CD4-positive, alpha-beta T cell (primary cell): Measurements from ENCODE around the gene SIRT3. TPM values are rescaled to one million over a fixed set of nuclear protein-coding genes. Genes with fewer than 3 reads are reported as not detected.

Experiments
- ATAC-seq: fragments of 200-7000 bp; cut with Tn5 transposase; one replicate; pipeline ENCODE4 v1.10.0; 2022; ENCODE audit warnings: mild to moderate bottlenecking; ENCODE audit not compliant: poor library complexity
- CTCF ChIA-PET: fragments of 350-600 bp; sonication (Branson Sonifier 250); formaldehyde crosslinking; loops from one replicate; lab custom pipeline; 2021; ENCODE audit warnings: antibody characterized with exemption, inconsistent platforms; lab: Charles Lee
- POLR2A ChIA-PET: fragments of 350-600 bp; sonication (Branson Sonifier 250); formaldehyde crosslinking; loops from one replicate; lab custom pipeline; 2021; ENCODE audit warnings: antibody characterized with exemption, inconsistent platforms; lab: Charles Lee
- DNase-seq, 14 experiments: peaks; one replicate each; pipeline ENCODE4 v3.0.0-alpha.2; 2013 to 2020; ENCODE audit warnings: mixed read lengths in 2 of 14
- H3K27ac ChIP-seq, 2 donors: one replicate each; pipeline versions ENCODE4 v1.5.1 to v1.7.0; 2013; ENCODE audit warnings: low read length in 2 of 2, low read depth in 1 of 2, mild to moderate bottlenecking in 1 of 2
- H3K27me3 ChIP-seq, 2 experiments: 1 replicate in 1 of 2; 2 replicates in 1 of 2; pipeline versions ENCODE4 v1.6.1 to v1.7.0; 2013; ENCODE audit warnings: low read length in 2 of 2, control low read depth in 1 of 2, mild to moderate bottlenecking in 1 of 2, moderate library complexity in 1 of 2; ENCODE audit not compliant: insufficient read depth in 2 of 2, control insufficient read depth in 1 of 2
- H3K36me3 ChIP-seq: one replicate; pipeline ENCODE4 v1.6.1; 2013; ENCODE audit warnings: low read length, control low read depth; ENCODE audit not compliant: insufficient read depth
- H3K4me1 ChIP-seq: one replicate; pipeline ENCODE4 v1.6.1; 2013; ENCODE audit warnings: low read length, control low read depth; ENCODE audit not compliant: insufficient read depth
- H3K4me3 ChIP-seq: one replicate; pipeline ENCODE4 v1.5.1; 2013; ENCODE audit warnings: mild to moderate bottlenecking, low read length, moderate library complexity
- H3K9me3 ChIP-seq, 2 experiments: 1 replicate in 1 of 2; 2 replicates in 1 of 2; pipeline versions ENCODE4 v1.6.1 to v1.7.0; 2013; ENCODE audit warnings: low read length in 2 of 2, mild to moderate bottlenecking in 2 of 2, control low read depth in 1 of 2, moderate library complexity in 1 of 2; ENCODE audit not compliant: control insufficient read depth in 1 of 2, insufficient read depth in 1 of 2
- H3K27ac Mint-ChIP-seq: one replicate; pipeline ENCODE4 v1.8.0; 2020; ENCODE audit warnings: mixed read lengths
- H3K27me3 Mint-ChIP-seq: one replicate; pipeline ENCODE4 v1.8.0; 2021; ENCODE audit warnings: mixed read lengths
- H3K36me3 Mint-ChIP-seq: one replicate; pipeline ENCODE4 v1.8.0; 2021; ENCODE audit warnings: low read depth, mixed read lengths
- H3K4me1 Mint-ChIP-seq: one replicate; pipeline ENCODE4 v1.8.0; 2021; ENCODE audit warnings: low read depth, mixed read lengths
- H3K4me3 Mint-ChIP-seq: one replicate; pipeline ENCODE4 v1.8.0; 2020; ENCODE audit warnings: mild to moderate bottlenecking, mixed read lengths
- H3K9me3 Mint-ChIP-seq: one replicate; pipeline ENCODE4 v1.8.0; 2020; ENCODE audit warnings: mixed read lengths
- CTCF ChIP-seq: fragments of 200-600 bp; IDR thresholded peaks from one replicate; pipeline ENCODE4 v1.8.0; 2022; ENCODE audit warnings: antibody characterized with exemption, mild to moderate bottlenecking
- intact Hi-C, 2 experiments: fragments of 100-400 bp; cut with DNase I in 1 of 2; cut with micrococcal nuclease in 1 of 2; formaldehyde crosslinking; loops; one replicate each; pipeline versions ENCODE4 v1.15.1 to v1.9.0; 2023 to 2025; cut with DNase I, micrococcal nuclease
- total RNA-seq, 174 experiments: library from RNA in 2 of 174; stranded (reverse) in 2 of 174; gene quantifications; one replicate each; pipeline ENCODE4 v1.2.3 and lab custom pipeline; 2021 to 2026

The SIRT3 gene
- total RNA-seq, 2 experiments from 2014 or later, result 16.4 to 18.0 TPM

- H3K27ac ChIP-seq, result peak within 1 kb of the TSS; percentile 93 to 94
- Mint-ChIP-seq H3K27me3 (no peaks in the 10 kb centered on the region), H3K36me3 (peaks cover 94% of the 10 kb centered on the region), H3K9me3 (no peaks in the 10 kb centered on the region), H3K27ac (peak within 1 kb of the TSS; percentile 99), H3K4me3 (peak within 1 kb of the TSS; percentile 95), H3K4me1 (peaks cover 61% of the 10 kb centered on the region)
- H3K4me1 ChIP-seq, result peaks cover 78% of the 10 kb centered on the region
- ChIA-PET POLR2A (interaction anchor here (0.6 to 3.7 kb wide), 55 partner anchors 9 to 613 kb away, joined by 3 to 79 read pairs (median 6); partner anchors contain the start of genes DEAF1, HRAS, LRRC56 and PGGHG), CTCF (interaction anchor here (0.7 to 2.1 kb wide), 4 partner anchors 43 to 243 kb away, joined by 3 to 7 read pairs (median 4); no protein-coding TSS in a partner anchor)
- TF ChIP-seq CTCF, result no peak
- H3K36me3 ChIP-seq, result peaks cover 56% of the 10 kb centered on the region
- peak; percentile 76 for ATAC-seq
- DNase-seq, result peak; percentile 94 to 100 (median 97)
- intact Hi-C loops, result loop anchor here (1.0 to 5.0 kb wide), 9 partner anchors 29 to 300 kb away; partner anchors contain the start of genes PSMD13 (in 2 of the 2), PTDSS2 (in 2 of the 2), SIRT3 (in 2 of the 2) and IFITM1 (in 1 of the 2)
- H3K4me3 ChIP-seq, result peak within 1 kb of the TSS; percentile 69
- no peaks in the 10 kb centered on the region for H3K27me3 ChIP-seq
- no peaks in the 10 kb centered on the region for H3K9me3 ChIP-seq
These were observed 28.8 kb downstream of the SIRT3 start, which contains the start of the genes BET1L and RIC8A for GRCh38 chr11:207208-207862. TSS of gene BET1L (minus strand) at chr11:207399. CDS start at chr11:207321, 78 bp downstream. TSS of gene RIC8A (plus strand) at chr11:207708. CDS start at chr11:208855, 1,147 bp downstream.

GRCh38 chr11:206526-207207 is 29.5 kb downstream of the SIRT3 start:
- Histone ChIP-seq H3K27me3 (no peaks in the 10 kb centered on the region), H3K27ac (peak overlapping the region; percentile 62 to 93), H3K9me3 (no peaks in the 10 kb centered on the region), H3K4me3 (peak overlapping the region; percentile 69), H3K4me1 (peaks cover 83% of the 10 kb centered on the region), H3K36me3 (peaks cover 49% of the 10 kb centered on the region)
- TF ChIP-seq CTCF, result no peak
- ChIA-PET CTCF (interaction anchor here (0.7 to 2.1 kb wide), 4 partner anchors 44 to 244 kb away, joined by 3 to 7 read pairs (median 4); no protein-coding TSS in a partner anchor), POLR2A (interaction anchor here (0.6 to 3.7 kb wide), 49 partner anchors 9 to 614 kb away, joined by 3 to 79 read pairs (median 6); partner anchors contain the start of genes DEAF1, HRAS, LRRC56 and PGGHG)
- H3K27ac Mint-ChIP-seq, result peak overlapping the region; percentile 99
- intact Hi-C loops, result loop anchor here (1.0 to 5.0 kb wide), 9 partner anchors 30 to 301 kb away; partner anchors contain the start of genes PSMD13 (in 2 of the 2), PTDSS2 (in 2 of the 2), SIRT3 (in 2 of the 2) and IFITM1 (in 1 of the 2)
- peaks cover 68% of the 10 kb centered on the region for H3K4me1 Mint-ChIP-seq
- peak in 6 of 14 experiments; percentile 15 to 62 (median 40) for DNase-seq
- no peaks in the 10 kb centered on the region for H3K9me3 Mint-ChIP-seq
- no peak for ATAC-seq
- no peaks in the 10 kb centered on the region for H3K27me3 Mint-ChIP-seq
- peaks cover 94% of the 10 kb centered on the region for H3K36me3 Mint-ChIP-seq
- peak overlapping the region; percentile 95 for H3K4me3 Mint-ChIP-seq

GRCh38 chr11:206002-206384 is 30.1 kb downstream of the SIRT3 start:
- ChIA-PET CTCF (interaction anchor here (2.1 kb wide), 1 partner anchor 242 kb away, joined by 7 read pairs; no protein-coding TSS in a partner anchor), POLR2A (interaction anchor here (0.7 to 3.4 kb wide), 16 partner anchors 11 to 331 kb away, joined by 3 to 55 read pairs (median 18); partner anchors contain the start of genes HRAS, LRRC56, PTDSS2 and RNH1)
- Histone ChIP-seq H3K27me3 (no peaks in the 10 kb centered on the region), H3K4me3 (peak overlapping the region; percentile 69), H3K27ac (no peak overlapping the region), H3K36me3 (peaks cover 44% of the 10 kb centered on the region), H3K4me1 (peaks cover 85% of the 10 kb centered on the region), H3K9me3 (no peaks in the 10 kb centered on the region)
- H3K27me3 Mint-ChIP-seq, result no peaks in the 10 kb centered on the region
- no peaks in the 10 kb centered on the region for H3K9me3 Mint-ChIP-seq
- ATAC-seq, result no peak
- TF ChIP-seq CTCF, result no peak
- intact Hi-C loops, result loop anchor here in 1 of 2 experiments (5.0 kb wide), 6 partner anchors 46 to 301 kb away; partner anchors contain the start of genes IFITM1, PTDSS2 and RNH1
- H3K36me3 Mint-ChIP-seq, result peaks cover 92% of the 10 kb centered on the region
- H3K4me3 Mint-ChIP-seq, result peak overlapping the region; percentile 95
- no peak for DNase-seq
- peaks cover 72% of the 10 kb centered on the region for H3K4me1 Mint-ChIP-seq
- H3K27ac Mint-ChIP-seq, result peak overlapping the region; percentile 99
